Glutamatergic neuron (in vitro differentiated cells): ENCODE data around the gene DIPK2B. TPM values are rescaled to one million over a fixed set of nuclear protein-coding genes. Genes with fewer than 3 reads are reported as not detected.

ENCODE experiments used
- DNase-seq: peaks from one replicate; pipeline ENCODE4 v3.0.0; 2022
- H3K27ac Mint-ChIP-seq: one replicate; pipeline ENCODE4 v1.8.0; 2020; ENCODE audit warnings: mild to moderate bottlenecking, mixed read lengths, inconsistent platforms; ENCODE audit not compliant: unreplicated experiment
- H3K27me3 Mint-ChIP-seq: one replicate; pipeline ENCODE4 v1.8.0; 2020; ENCODE audit warnings: mild to moderate bottlenecking, moderate library complexity, mixed read lengths, inconsistent platforms; ENCODE audit not compliant: unreplicated experiment
- H3K36me3 Mint-ChIP-seq: one replicate; pipeline ENCODE4 v1.8.0; 2020; ENCODE audit warnings: mild to moderate bottlenecking, mixed read lengths, inconsistent platforms; ENCODE audit not compliant: unreplicated experiment
- H3K4me1 Mint-ChIP-seq: one replicate; pipeline ENCODE4 v1.8.0; 2020; ENCODE audit warnings: mild to moderate bottlenecking, low read depth, mixed read lengths, inconsistent platforms; ENCODE audit not compliant: unreplicated experiment
- H3K4me3 Mint-ChIP-seq: one replicate; pipeline ENCODE4 v1.8.0; 2020; ENCODE audit warnings: mild to moderate bottlenecking, mixed read lengths, inconsistent platforms; ENCODE audit not compliant: unreplicated experiment
- H3K9me3 Mint-ChIP-seq: one replicate; pipeline ENCODE4 v1.8.0; 2020; ENCODE audit warnings: mild to moderate bottlenecking, moderate library complexity, mixed read lengths, inconsistent platforms; ENCODE audit not compliant: unreplicated experiment
- CTCF ChIP-seq: fragments of 200-600 bp; sonication (generic); IDR thresholded peaks from one replicate; pipeline ENCODE4 v1.5.0; 2021; ENCODE audit not compliant: partially characterized antibody, unreplicated experiment
- total RNA-seq: library from RNA; stranded (reverse); fragmentation: NEBNext Ultra II Directional; extraction: Animal tissue kit (Norgen Biotek cat#: 25700); gene quantifications from one replicate; pipeline ENCODE4 v1.2.1, GENCODE V29; 2021; ENCODE audit not compliant: unreplicated experiment

The DIPK2B gene
- total RNA-seq, 1 donor from 2014 or later: not detected

- no peaks in the 10 kb centered on the region for H3K36me3 Mint-ChIP-seq
- TF ChIP-seq CTCF: no peak
- peaks cover 1% of the 10 kb centered on the region for H3K9me3 Mint-ChIP-seq
- no peak overlapping the region for H3K27ac Mint-ChIP-seq
- no peak for DNase-seq
- no peak overlapping the region for H3K4me3 Mint-ChIP-seq
- H3K27me3 Mint-ChIP-seq: peaks cover 2% of the 10 kb centered on the region
- peaks cover 2% of the 10 kb centered on the region for H3K4me1 Mint-ChIP-seq
Measured at GRCh38 chrX:45187731-45188130, 12.9 kb downstream of the DIPK2B start.

- Mint-ChIP-seq H3K4me3 (no peak overlapping the region), H3K27me3 (peaks cover 2% of the 10 kb centered on the region), H3K9me3 (peaks cover 1% of the 10 kb centered on the region), H3K4me1 (peaks cover 2% of the 10 kb centered on the region), H3K27ac (no peak overlapping the region), H3K36me3 (no peaks in the 10 kb centered on the region)
- DNase-seq: no peak
- TF ChIP-seq CTCF: no peak
Measured at GRCh38 chrX:45186643-45187026, 14.0 kb downstream of the DIPK2B start.

- peaks cover 1% of the 10 kb centered on the region for H3K9me3 Mint-ChIP-seq
- no peak for TF ChIP-seq CTCF
- H3K36me3 Mint-ChIP-seq: no peaks in the 10 kb centered on the region
- H3K4me3 Mint-ChIP-seq: no peak overlapping the region
- H3K27ac Mint-ChIP-seq: no peak overlapping the region
- no peak for DNase-seq
- peaks cover 2% of the 10 kb centered on the region for H3K4me1 Mint-ChIP-seq
- H3K27me3 Mint-ChIP-seq: peaks cover 2% of the 10 kb centered on the region
Measured at GRCh38 chrX:45184211-45184610, 16.5 kb downstream of the DIPK2B start.

GRCh38 chrX:45172890-45173289 lies 27.8 kb downstream of the DIPK2B start:
- TF ChIP-seq CTCF: no peak
- Mint-ChIP-seq H3K4me3 (no peak overlapping the region), H3K4me1 (no peaks in the 10 kb centered on the region), H3K9me3 (peaks cover 2% of the 10 kb centered on the region), H3K36me3 (no peaks in the 10 kb centered on the region), H3K27me3 (no peaks in the 10 kb centered on the region), H3K27ac (no peak overlapping the region)
- no peak for DNase-seq

GRCh38 chrX:45166781-45167180 lies 33.9 kb downstream of the DIPK2B start:
- Mint-ChIP-seq H3K27me3 (peaks cover 2% of the 10 kb centered on the region), H3K36me3 (no peaks in the 10 kb centered on the region), H3K4me3 (no peak overlapping the region), H3K27ac (no peak overlapping the region), H3K9me3 (peaks cover 3% of the 10 kb centered on the region), H3K4me1 (no peaks in the 10 kb centered on the region)
- DNase-seq: no peak
- no peak for TF ChIP-seq CTCF
